ENCODE results near the gene UNC13C. TPM values are rescaled to one million over a fixed set of nuclear protein-coding genes. Genes with fewer than 3 reads are reported as not detected.

Gene UNC13C
- total and polyA plus RNA-seq, 2 of the 13 experiments (the other 11 are each of a cell fraction or from before 2014, with no cell fraction given) = 0.04 TPM; not detected in 1

DNA sequence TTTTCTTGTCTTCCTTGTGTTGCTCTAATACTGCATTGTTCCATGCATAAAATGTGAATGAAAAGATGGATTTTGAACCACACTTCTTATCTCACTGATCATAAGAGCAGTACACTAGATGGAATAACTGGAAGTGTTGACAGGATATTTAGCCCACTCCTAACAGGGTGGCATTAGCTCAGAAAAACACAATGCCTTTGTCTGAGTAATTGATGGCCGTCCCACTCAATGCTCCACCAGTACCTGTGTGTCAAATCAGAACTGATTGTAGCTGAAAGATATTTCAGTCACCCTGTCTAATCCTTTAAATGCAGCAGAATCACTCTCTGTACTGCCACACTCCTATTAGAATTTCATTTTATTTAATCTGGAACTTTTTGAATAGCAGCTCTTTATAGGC lies 526.5 kb downstream of the UNC13C start:
- in situ Hi-C loops (cut with HindIII; ENCODE audit: extremely low pct_ligation_motif_present, low pct_unique_long_range_greater_than_20kb) = no loop called here
- CTCF ChIA-PET (ENCODE audit: low intra/inter-chr PET ratio, low total read pairs) = no interaction called here

DNA sequence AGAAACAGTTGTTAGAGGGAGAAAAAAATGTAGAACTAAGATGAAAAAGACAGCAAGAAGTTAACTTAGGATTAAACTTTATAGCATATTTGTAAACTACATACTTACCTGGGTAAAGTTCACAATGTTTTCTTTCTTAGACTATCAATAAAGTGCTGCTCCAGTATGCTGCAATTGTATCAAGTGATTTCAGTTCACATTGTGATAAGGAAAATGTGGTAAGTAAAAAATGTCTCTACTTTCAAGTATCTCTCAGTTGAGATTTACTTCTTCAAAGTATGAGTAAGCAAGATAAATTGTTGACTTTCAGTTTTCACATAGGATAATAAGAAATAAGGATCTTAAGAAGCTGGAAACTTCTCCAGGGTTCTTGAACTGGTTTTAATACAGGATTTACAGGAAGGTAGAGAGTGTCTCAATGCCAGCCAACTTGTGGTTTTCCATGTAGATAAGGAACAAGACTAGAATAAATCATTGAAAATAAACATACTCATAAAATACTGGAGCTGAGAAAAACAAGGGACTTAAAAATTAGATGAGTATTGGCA lies 528.8 kb downstream of the UNC13C start:
- Histone ChIP-seq H3K27ac (ENCODE audit: extremely low read length, insufficient read depth, low read length) (no peak overlapping the region), H4K20me1 (ENCODE audit: insufficient read depth, low read length) (no peaks in the 10 kb centered on the region), H3K36me3 (replicated peaks in 1 of 2; ENCODE audit: control insufficient read depth in 1 of 2, insufficient read depth in 2 of 2, low read length in 2 of 2) (no peaks in the 10 kb centered on the region), H3K79me2 (ENCODE audit: insufficient read depth, low read length) (no peaks in the 10 kb centered on the region), H3K4me2 (ENCODE audit: low read depth, low read length) (no peak overlapping the region), H3K4me3 (replicated peaks in 1 of 3; ENCODE audit: insufficient read depth in 1 of 3, low read depth in 2 of 3, low read length in 3 of 3) (no peak overlapping the region), H3K27me3 (ENCODE audit: control insufficient read depth in 1 of 2, insufficient read depth in 2 of 2, low read length in 2 of 2) (no peaks in the 10 kb centered on the region), H2AFZ (ENCODE audit: low read length) (no peak overlapping the region), H3K9ac (ENCODE audit: insufficient read depth, low read depth, low read length) (no peak overlapping the region), H3K9me3 (ENCODE audit: low read length) (no peaks in the 10 kb centered on the region), H3K4me1 (ENCODE audit: insufficient read depth, low read length) (no peaks in the 10 kb centered on the region)
- TF ChIP-seq, protein P1, sequence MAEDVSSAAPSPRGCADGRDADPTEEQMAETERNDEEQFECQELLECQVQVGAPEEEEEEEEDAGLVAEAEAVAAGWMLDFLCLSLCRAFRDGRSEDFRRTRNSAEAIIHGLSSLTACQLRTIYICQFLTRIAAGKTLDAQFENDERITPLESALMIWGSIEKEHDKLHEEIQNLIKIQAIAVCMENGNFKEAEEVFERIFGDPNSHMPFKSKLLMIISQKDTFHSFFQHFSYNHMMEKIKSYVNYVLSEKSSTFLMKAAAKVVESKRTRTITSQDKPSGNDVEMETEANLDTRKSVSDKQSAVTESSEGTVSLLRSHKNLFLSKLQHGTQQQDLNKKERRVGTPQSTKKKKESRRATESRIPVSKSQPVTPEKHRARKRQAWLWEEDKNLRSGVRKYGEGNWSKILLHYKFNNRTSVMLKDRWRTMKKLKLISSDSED (CRISPR knock-in tag; IDR thresholded peaks at IDR 0.05) = no peak
- no peak for TF ChIP-seq ELF4 (CRISPR knock-in tag; IDR thresholded peaks at IDR 0.05; ENCODE audit: borderline replicate concordance)
- no peak for TF ChIP-seq ZNF263 (CRISPR knock-in tag; IDR thresholded peaks at IDR 0.05)
- TF ChIP-seq ZNF234 (CRISPR knock-in tag; conservative IDR thresholded peaks at IDR 0.05) = no peak
- TF ChIP-seq NCOA5 (CRISPR knock-in tag; IDR thresholded peaks at IDR 0.05) = no peak
- TF ChIP-seq SALL1 (CRISPR knock-in tag; IDR thresholded peaks at IDR 0.05) = no peak
- TF ChIP-seq SCMH1 (CRISPR knock-in tag; IDR thresholded peaks at IDR 0.05; ENCODE audit: borderline replicate concordance) = no peak
- BruUV-seq (replicated peaks) = no TSS peak
- intact Hi-C loops (cut with micrococcal nuclease; ENCODE audit: unreplicated experiment) (no loop called here), in situ Hi-C loops (cut with HindIII; ENCODE audit: extremely low pct_ligation_motif_present, low pct_unique_long_range_greater_than_20kb) (no loop called here)
- ChIA-PET CTCF (ENCODE audit: low intra/inter-chr PET ratio, low total read pairs) (no interaction called here), POLR2A (no interaction called here)
- no peak for DNase-seq (ENCODE audit: low spot score)
- no peak for ATAC-seq
- no peak for FAIRE-seq

More for the DNA sequence above, 526.5 kb downstream of the UNC13C start:
- ATAC-seq = no peak
- H3K27ac ChIP-seq (ENCODE audit: extremely low read length, insufficient read depth, low read length) = no peak overlapping the region
- no peak overlapping the region for H2AFZ ChIP-seq (ENCODE audit: low read length)
- POLR2A ChIA-PET = no interaction called here
- BruUV-seq (replicated peaks) = no TSS peak
- H4K20me1 ChIP-seq (ENCODE audit: insufficient read depth, low read length) = no peaks in the 10 kb centered on the region
- H3K79me2 ChIP-seq (ENCODE audit: insufficient read depth, low read length) = no peaks in the 10 kb centered on the region
- no peaks in the 10 kb centered on the region for H3K9me3 ChIP-seq (ENCODE audit: low read length)
- H3K4me3 ChIP-seq (replicated peaks in 1 of 3; ENCODE audit: insufficient read depth in 1 of 3, low read depth in 2 of 3, low read length in 3 of 3) = no peak overlapping the region
- intact Hi-C loops (cut with micrococcal nuclease; ENCODE audit: unreplicated experiment) = no loop called here
- no peak overlapping the region for H3K9ac ChIP-seq (ENCODE audit: insufficient read depth, low read depth, low read length)
- TF ChIP-seq U2AF1 (optimal IDR thresholded peaks at IDR 0.05; ENCODE audit: low read depth, low read length) (no peak), ZNF263 (CRISPR knock-in tag; IDR thresholded peaks at IDR 0.05) (no peak), ZBTB37 (CRISPR knock-in tag; IDR thresholded peaks at IDR 0.05) (no peak), TMF1 (CRISPR knock-in tag; IDR thresholded peaks at IDR 0.05; ENCODE audit: low read depth) (no peak)
- WGBS (ENCODE audit: low lambda C conversion rate) = 11% methylated on average over 1 of the region's 1 CpG
- H3K36me3 ChIP-seq (replicated peaks in 1 of 2; ENCODE audit: control insufficient read depth in 1 of 2, insufficient read depth in 2 of 2, low read length in 2 of 2) = no peaks in the 10 kb centered on the region
- no peaks in the 10 kb centered on the region for H3K4me1 ChIP-seq (ENCODE audit: insufficient read depth, low read length)
- FAIRE-seq = no peak
- DNase-seq (ENCODE audit: low spot score) = no peak
- no peaks in the 10 kb centered on the region for H3K27me3 ChIP-seq (ENCODE audit: control insufficient read depth in 1 of 2, insufficient read depth in 2 of 2, low read length in 2 of 2)
- H3K4me2 ChIP-seq (ENCODE audit: low read depth, low read length) = no peak overlapping the region
